Measurements from ENCODE around the gene USP26.

DNA sequence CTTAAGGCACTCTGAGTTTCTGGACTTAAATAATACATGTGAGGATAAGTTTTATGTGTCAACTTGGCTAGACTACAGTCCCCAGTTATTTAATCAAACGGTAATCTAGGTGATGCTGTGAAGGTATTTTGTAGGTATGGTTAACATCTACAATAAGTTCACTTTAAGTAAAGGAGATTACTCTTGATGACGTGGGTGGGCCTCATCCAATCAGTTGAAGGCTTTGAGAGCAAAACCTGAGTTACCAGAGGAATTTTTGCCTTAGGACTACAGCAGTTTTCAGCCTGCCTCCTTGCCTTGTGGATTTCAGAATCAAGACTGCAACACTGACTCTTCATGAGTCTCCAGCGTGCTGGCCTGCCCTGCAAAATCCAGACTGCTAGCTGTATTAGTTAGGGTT is 78.7 kb downstream of the USP26 start:
- TF ChIP-seq POLR2A (IDR thresholded peaks at IDR 0.05; ENCODE audit: low read depth, low read length) (no peak), TAF1 (IDR thresholded peaks at IDR 0.05; ENCODE audit: borderline replicate concordance, low read depth, low read length) (no peak)
